ENCODE results near the gene KIAA0319L. TPM values are rescaled to one million over a fixed set of nuclear protein-coding genes. Genes with fewer than 3 reads are reported as not detected.

Gene KIAA0319L
- total and polyA plus RNA-seq, 2 experiments from 2014 or later, result 56.7 to 77.3 TPM

- TF ChIP-seq CTCF (IDR thresholded peaks at IDR 0.05; ENCODE audit: low read depth, low read length), result no peak
- Histone ChIP-seq H3K27ac (peak overlapping the region; percentile 99), H3K9me3 (ENCODE audit: low read depth) (no peaks in the 10 kb centered on the region), H3K4me3 (peak overlapping the region; percentile 93), H3K4me1 (ENCODE audit: low read depth) (peaks cover 13% of the 10 kb centered on the region), H3K36me3 (peaks cover 23% of the 10 kb centered on the region), H3K27me3 (no peaks in the 10 kb centered on the region)
- no peak for DNase-seq (ENCODE audit: low read depth in 1 of 2, low spot score in 1 of 2)
Measured at GRCh38 chr1:35556484-35557117, 602 bp downstream of the KIAA0319L start.

GRCh38 chr1:35555601-35556477, 1.4 kb downstream of the KIAA0319L start:
- Histone ChIP-seq H3K4me1 (ENCODE audit: low read depth) (peaks cover 13% of the 10 kb centered on the region), H3K4me3 (peak overlapping the region; percentile 93), H3K27ac (peak overlapping the region; percentile 99), H3K27me3 (no peaks in the 10 kb centered on the region), H3K36me3 (peaks cover 28% of the 10 kb centered on the region), H3K9me3 (ENCODE audit: low read depth) (no peaks in the 10 kb centered on the region)
- no peak for TF ChIP-seq CTCF (IDR thresholded peaks at IDR 0.05; ENCODE audit: low read depth, low read length)
- no peak for DNase-seq (ENCODE audit: low read depth in 1 of 2, low spot score in 1 of 2)

GRCh38 chr1:35555212-35555584, 2.0 kb downstream of the KIAA0319L start:
- Histone ChIP-seq H3K27me3 (no peaks in the 10 kb centered on the region), H3K36me3 (peaks cover 34% of the 10 kb centered on the region), H3K4me1 (ENCODE audit: low read depth) (peaks cover 13% of the 10 kb centered on the region), H3K9me3 (ENCODE audit: low read depth) (no peaks in the 10 kb centered on the region), H3K4me3 (no peak overlapping the region), H3K27ac (no peak overlapping the region)
- no peak for TF ChIP-seq CTCF (IDR thresholded peaks at IDR 0.05; ENCODE audit: low read depth, low read length)
- no peak for DNase-seq (ENCODE audit: low read depth in 1 of 2, low spot score in 1 of 2)

- H3K4me1 ChIP-seq (ENCODE audit: low read depth), result peaks cover 13% of the 10 kb centered on the region
- no peak overlapping the region for H3K4me3 ChIP-seq
- no peaks in the 10 kb centered on the region for H3K27me3 ChIP-seq
- TF ChIP-seq CTCF (IDR thresholded peaks at IDR 0.05; ENCODE audit: low read depth, low read length), result no peak
- DNase-seq (ENCODE audit: low read depth in 1 of 2, low spot score in 1 of 2), result peak in 1 of 2 donors; percentile 50
- H3K27ac ChIP-seq, result no peak overlapping the region
- no peaks in the 10 kb centered on the region for H3K9me3 ChIP-seq (ENCODE audit: low read depth)
- peaks cover 37% of the 10 kb centered on the region for H3K36me3 ChIP-seq
Measured at GRCh38 chr1:35554266-35555211, 2.7 kb downstream of the KIAA0319L start.

- Histone ChIP-seq H3K9me3 (ENCODE audit: low read depth) (no peaks in the 10 kb centered on the region), H3K4me1 (ENCODE audit: low read depth) (peaks cover 13% of the 10 kb centered on the region), H3K4me3 (no peak overlapping the region), H3K27ac (no peak overlapping the region), H3K36me3 (peaks cover 37% of the 10 kb centered on the region), H3K27me3 (no peaks in the 10 kb centered on the region)
- TF ChIP-seq CTCF (IDR thresholded peaks at IDR 0.05; ENCODE audit: low read depth, low read length), result no peak
- DNase-seq (ENCODE audit: low read depth in 1 of 2, low spot score in 1 of 2), result no peak
Measured at GRCh38 chr1:35553851-35554250, 3.4 kb downstream of the KIAA0319L start.
